Mesenchymal stem cell (in vitro differentiated cells and primary cell): Measurements from ENCODE around the gene SIK3.

Experiments
- DNase-seq: peaks from one replicate; pipeline ENCODE4 v3.0.0-alpha.2; 2013
- H2AFZ ChIP-seq: one replicate; pipeline ENCODE4 v1.6.1; 2013; ENCODE audit warnings: low read depth, mild to moderate bottlenecking, control low read depth, inconsistent platforms, low read length, moderate library complexity
- H2AK5ac ChIP-seq: 2 replicates; pipeline ENCODE4 v1.6.1; 2013; ENCODE audit warnings: low read length, moderate library complexity, mild to moderate bottlenecking, inconsistent platforms; ENCODE audit not compliant: severe bottlenecking
- H2BK120ac ChIP-seq: one replicate; pipeline ENCODE4 v1.6.1; 2013; ENCODE audit warnings: low read depth, mild to moderate bottlenecking, inconsistent platforms, low read length, moderate library complexity
- H2BK12ac ChIP-seq, 2 experiments: one replicate each; pipeline ENCODE4 v1.6.1; 2013; ENCODE audit warnings: inconsistent platforms in 2 of 2, low read length in 2 of 2, mild to moderate bottlenecking in 2 of 2, moderate library complexity in 2 of 2, control low read depth in 1 of 2
- H2BK15ac ChIP-seq: one replicate; pipeline ENCODE4 v1.6.1; 2013; ENCODE audit warnings: mild to moderate bottlenecking, low read depth, inconsistent platforms; ENCODE audit not compliant: poor library complexity, severe bottlenecking
- H2BK5ac ChIP-seq: 2 replicates; pipeline ENCODE4 v1.6.1; 2013; ENCODE audit warnings: low read depth, mild to moderate bottlenecking, low read length, control low read depth, inconsistent platforms; ENCODE audit not compliant: poor library complexity, severe bottlenecking
- H3K14ac ChIP-seq, 2 experiments: one replicate each; pipeline ENCODE4 v1.6.1; 2013; ENCODE audit warnings: inconsistent platforms in 2 of 2, low read length in 2 of 2, control low read depth in 1 of 2, mild to moderate bottlenecking in 1 of 2, moderate library complexity in 1 of 2
- H3K18ac ChIP-seq, 2 experiments: one replicate each; pipeline ENCODE4 v1.6.1; 2013; ENCODE audit warnings: inconsistent platforms in 2 of 2, low read length in 2 of 2, control low read depth in 1 of 2, low read depth in 1 of 2, mild to moderate bottlenecking in 1 of 2
- H3K23ac ChIP-seq, 2 experiments: one replicate each; pipeline ENCODE4 v1.6.1; 2013; ENCODE audit warnings: inconsistent platforms in 2 of 2, low read length in 2 of 2, mild to moderate bottlenecking in 2 of 2, moderate library complexity in 2 of 2, control low read depth in 1 of 2
- H3K27ac ChIP-seq: 2 replicates; pipeline ENCODE4 v1.5.1; 2013; ENCODE audit warnings: mild to moderate bottlenecking, moderate library complexity, low read length, control low read depth, inconsistent platforms; ENCODE audit not compliant: poor library complexity, severe bottlenecking
- H3K27me3 ChIP-seq, 2 experiments: 2 replicates each; pipeline versions ENCODE4 v1.6.1 to v1.7.0; 2013; ENCODE audit warnings: low read length in 2 of 2, mild to moderate bottlenecking in 2 of 2, moderate library complexity in 2 of 2, control low read depth in 1 of 2, inconsistent platforms in 1 of 2; ENCODE audit not compliant: control insufficient read depth in 1 of 2, insufficient read depth in 1 of 2
- H3K36me3 ChIP-seq, 2 experiments: 2 replicates each; pipeline versions ENCODE4 v1.6.1 to v1.7.0; 2013; ENCODE audit warnings: low read length in 2 of 2, control low read depth in 1 of 2, inconsistent platforms in 1 of 2, low read depth in 1 of 2, mild to moderate bottlenecking in 1 of 2; ENCODE audit not compliant: insufficient read depth in 2 of 2, control insufficient read depth in 1 of 2
- H3K4ac ChIP-seq, 2 experiments: one replicate each; pipeline ENCODE4 v1.6.1; 2013; ENCODE audit warnings: inconsistent platforms in 2 of 2, low read length in 2 of 2, mild to moderate bottlenecking in 2 of 2, moderate library complexity in 2 of 2, control low read depth in 1 of 2, low read depth in 1 of 2
- H3K4me1 ChIP-seq: 2 replicates; pipeline ENCODE4 v1.6.1; 2013; ENCODE audit warnings: low read depth, low read length, control low read depth; ENCODE audit not compliant: control insufficient read depth, insufficient read depth
- H3K4me2 ChIP-seq: 2 replicates; pipeline ENCODE4 v1.6.1; 2013; ENCODE audit warnings: low read length, mild to moderate bottlenecking, inconsistent platforms; ENCODE audit not compliant: poor library complexity, severe bottlenecking
- H3K4me3 ChIP-seq, 2 experiments: 2 replicates each; pipeline versions ENCODE4 v1.5.1 to v1.7.0; 2013; ENCODE audit warnings: low read length in 2 of 2, mild to moderate bottlenecking in 2 of 2, control low read depth in 1 of 2, low read depth in 1 of 2; ENCODE audit not compliant: insufficient read depth in 1 of 2
- H3K79me1 ChIP-seq: replicated peaks from 2 replicates; pipeline ENCODE4 v1.6.1; 2013; ENCODE audit warnings: mild to moderate bottlenecking, control low read depth, low read length, inconsistent platforms; ENCODE audit not compliant: poor library complexity, severe bottlenecking
- H3K9ac ChIP-seq: 2 replicates; pipeline ENCODE4 v1.7.0; 2013; ENCODE audit warnings: mild to moderate bottlenecking, low read length, moderate library complexity
- H3K9me3 ChIP-seq: 2 replicates; pipeline ENCODE4 v1.7.0; 2013; ENCODE audit warnings: mild to moderate bottlenecking, low read length; ENCODE audit not compliant: control insufficient read depth
- H4K8ac ChIP-seq: one replicate; pipeline ENCODE4 v1.6.1; 2013; ENCODE audit warnings: inconsistent platforms, mild to moderate bottlenecking, low read length, moderate library complexity
- H4K91ac ChIP-seq: one replicate; pipeline ENCODE4 v1.6.1; 2013; ENCODE audit warnings: mild to moderate bottlenecking, low read length, inconsistent platforms
- WGBS: methylation state at CpG from one replicate; pipeline ENCODE4 v1.1.7; 2013; ENCODE audit warnings: mixed read lengths; 5-methylcytosine and 5-hydroxymethylcytosine counted together

Gene SIK3

DNA sequence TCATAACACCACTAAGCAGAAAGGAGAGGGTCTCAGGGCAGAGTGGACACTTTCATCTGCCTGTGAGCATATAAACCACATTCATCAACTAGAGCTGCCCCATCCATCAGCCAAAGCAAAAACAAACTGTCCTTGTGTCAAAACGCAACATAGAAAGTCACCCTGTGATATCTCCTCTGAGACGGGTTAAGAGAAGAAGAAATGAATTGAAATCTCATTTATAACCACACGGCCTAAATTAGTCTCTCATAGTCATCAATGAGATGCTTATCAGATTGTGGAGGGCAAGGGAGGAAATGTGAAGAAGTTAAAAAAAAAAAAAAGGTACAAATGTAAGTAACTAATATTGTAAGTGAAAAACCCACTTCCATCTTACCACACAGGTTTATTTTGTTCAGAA is 75.7 kb downstream of the SIK3 start:
- H4K91ac ChIP-seq = no peak overlapping the region
- H2BK15ac ChIP-seq = no peak overlapping the region
- no CpG with 5 or more reads among the region's 3 CpGs for WGBS
- H3K14ac ChIP-seq = no peak overlapping the region
- H3K9me3 ChIP-seq = no peaks in the 10 kb centered on the region
- no peak overlapping the region for H3K9ac ChIP-seq
- H3K27ac ChIP-seq = no peak overlapping the region
- no peak overlapping the region for H2AK5ac ChIP-seq
- H3K27me3 ChIP-seq = no peaks in the 10 kb centered on the region
- H2BK5ac ChIP-seq = no peak overlapping the region
- DNase-seq = no peak
- H3K23ac ChIP-seq = no peak overlapping the region
- H2AFZ ChIP-seq = no peak overlapping the region
- H2BK12ac ChIP-seq = no peak overlapping the region
- no peak overlapping the region for H3K4me2 ChIP-seq
- peaks cover 7% of the 10 kb centered on the region for H3K4me1 ChIP-seq
- no peak overlapping the region for H3K4me3 ChIP-seq
- no peak overlapping the region for H3K18ac ChIP-seq
- H2BK120ac ChIP-seq = no peak overlapping the region
- H3K36me3 ChIP-seq = no peaks in the 10 kb centered on the region
- H3K79me1 ChIP-seq = peaks cover 33% of the 10 kb centered on the region
- no peak overlapping the region for H4K8ac ChIP-seq
- H3K4ac ChIP-seq = no peak overlapping the region

DNA sequence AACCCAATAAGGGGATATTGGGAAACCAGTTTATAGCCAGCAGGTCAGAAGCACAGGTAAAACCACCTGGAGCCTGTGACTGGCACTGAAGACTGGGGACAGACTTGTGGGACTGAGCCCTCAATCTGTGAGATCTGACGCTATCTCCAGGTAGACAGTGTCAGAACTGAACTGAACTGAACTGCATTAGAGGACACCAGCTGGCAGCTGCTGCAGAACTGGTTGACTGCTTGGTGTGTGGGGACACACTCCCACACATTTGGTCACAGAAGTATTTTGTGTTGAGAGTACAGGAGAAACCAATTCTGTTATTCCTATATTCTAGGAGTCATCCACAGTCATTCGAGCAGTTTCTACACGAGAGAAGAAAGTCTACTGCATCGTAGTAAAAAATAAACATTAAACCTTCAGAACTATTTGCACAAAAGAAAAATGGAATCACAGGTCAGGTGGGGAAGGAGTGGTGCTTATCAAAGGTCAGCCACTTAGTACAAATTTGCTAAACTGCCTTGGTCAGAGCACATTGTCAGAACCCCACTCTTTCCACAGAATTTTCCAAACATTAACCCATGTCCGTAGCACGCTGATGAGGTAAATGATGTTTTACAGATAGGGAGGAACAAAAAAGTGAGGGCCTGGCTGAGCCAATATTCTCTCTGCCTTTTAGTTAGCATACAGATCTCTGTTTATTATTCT is 77.2 kb downstream of the SIK3 start:
- Histone ChIP-seq H2BK120ac (no peak overlapping the region), H3K9me3 (peaks cover 4% of the 10 kb centered on the region), H2BK12ac (no peak overlapping the region), H3K4me1 (peaks cover 7% of the 10 kb centered on the region), H3K18ac (no peak overlapping the region), H4K91ac (no peak overlapping the region), H2AFZ (no peak overlapping the region), H3K9ac (no peak overlapping the region), H3K27me3 (no peaks in the 10 kb centered on the region), H3K36me3 (no peaks in the 10 kb centered on the region), H2BK15ac (no peak overlapping the region), H4K8ac (no peak overlapping the region), H3K79me1 (peaks cover 33% of the 10 kb centered on the region), H3K4me3 (no peak overlapping the region), H2BK5ac (no peak overlapping the region), H2AK5ac (no peak overlapping the region), H3K23ac (no peak overlapping the region), H3K4me2 (no peak overlapping the region), H3K4ac (no peak overlapping the region), H3K14ac (no peak overlapping the region), H3K27ac (no peak overlapping the region)
- DNase-seq = no peak
- 100% methylated on average over 2 of the region's 6 CpGs for WGBS

DNA sequence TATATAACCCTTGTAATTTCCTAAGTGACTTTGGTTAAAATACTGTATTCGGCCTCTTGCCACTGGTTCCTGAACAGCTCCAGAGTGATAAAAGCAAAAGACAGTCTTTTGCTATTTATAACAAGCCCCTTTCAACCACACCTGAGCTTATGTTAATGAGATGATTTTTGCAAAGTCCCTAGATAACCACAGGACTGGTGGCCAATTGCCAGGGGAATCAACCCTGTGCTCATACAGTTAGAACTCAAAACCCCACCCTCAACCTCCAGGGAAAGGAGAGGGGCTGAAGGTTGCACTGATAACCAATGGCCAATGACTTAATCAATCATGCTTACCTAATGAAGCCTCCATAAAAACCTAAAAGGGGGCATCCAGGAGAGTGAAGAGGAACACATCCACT is 77.9 kb downstream of the SIK3 start:
- Histone ChIP-seq H3K27ac (no peak overlapping the region), H3K23ac (no peak overlapping the region), H3K18ac (no peak overlapping the region), H3K9ac (no peak overlapping the region), H2BK120ac (no peak overlapping the region), H3K4me3 (no peak overlapping the region), H3K9me3 (peaks cover 4% of the 10 kb centered on the region), H2BK5ac (no peak overlapping the region), H2AK5ac (no peak overlapping the region), H2AFZ (no peak overlapping the region), H2BK12ac (no peak overlapping the region), H2BK15ac (no peak overlapping the region), H3K14ac (no peak overlapping the region), H3K4me1 (peaks cover 5% of the 10 kb centered on the region), H3K79me1 (peaks cover 35% of the 10 kb centered on the region), H4K91ac (no peak overlapping the region), H3K27me3 (no peaks in the 10 kb centered on the region), H3K4me2 (no peak overlapping the region), H3K36me3 (no peaks in the 10 kb centered on the region), H3K4ac (no peak overlapping the region), H4K8ac (no peak overlapping the region)
- DNase-seq = no peak
- 100% methylated on average over 1 of the region's 1 CpG for WGBS

DNA sequence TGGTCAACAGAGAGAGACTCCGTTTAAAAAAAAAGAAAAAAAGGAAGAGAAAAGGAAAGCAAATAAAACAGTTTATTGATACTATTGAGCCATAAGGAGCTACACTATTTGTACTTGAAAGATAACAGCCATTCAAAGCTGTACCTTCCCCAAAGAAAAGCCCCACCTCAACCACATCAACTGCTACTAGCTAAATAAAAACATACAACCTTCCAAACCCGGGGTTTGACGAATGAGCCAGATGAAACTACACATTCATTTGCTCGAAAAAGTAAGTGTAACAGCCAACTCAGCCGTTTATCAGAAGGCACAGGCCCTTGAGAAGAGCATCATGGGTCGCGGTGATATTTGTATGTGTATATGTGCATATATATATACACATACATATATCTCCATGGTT is 78.4 kb downstream of the SIK3 start:
- H3K18ac ChIP-seq = no peak overlapping the region
- H3K14ac ChIP-seq = no peak overlapping the region
- 96% methylated on average over 2 of the region's 7 CpGs for WGBS
- H3K4me1 ChIP-seq = peaks cover 4% of the 10 kb centered on the region
- H3K79me1 ChIP-seq = peaks cover 35% of the 10 kb centered on the region
- no peak overlapping the region for H2AFZ ChIP-seq
- no peak overlapping the region for H3K23ac ChIP-seq
- no peak overlapping the region for H3K27ac ChIP-seq
- no peak for DNase-seq
- H3K27me3 ChIP-seq = no peaks in the 10 kb centered on the region
- no peak overlapping the region for H4K8ac ChIP-seq
- no peak overlapping the region for H3K4me3 ChIP-seq
- H2AK5ac ChIP-seq = no peak overlapping the region
- H3K9me3 ChIP-seq = peaks cover 4% of the 10 kb centered on the region
- H3K4ac ChIP-seq = no peak overlapping the region
- H3K36me3 ChIP-seq = no peaks in the 10 kb centered on the region
- H4K91ac ChIP-seq = no peak overlapping the region
- H2BK12ac ChIP-seq = no peak overlapping the region
- H2BK5ac ChIP-seq = no peak overlapping the region
- no peak overlapping the region for H2BK15ac ChIP-seq
- no peak overlapping the region for H2BK120ac ChIP-seq
- H3K9ac ChIP-seq = no peak overlapping the region
- H3K4me2 ChIP-seq = no peak overlapping the region
